Inflammatory macrophage treated with lipopolysaccharide for 1 hour (primary cell): Measurements from ENCODE around the gene PKNOX2.

Experiments used
- DNase-seq, 2 donors: peaks; one replicate each; pipeline ENCODE4 v3.0.0-alpha.2; 2020 to 2022

PKNOX2 gene

GRCh38 chr11:125264100-125265022 is 99.8 kb downstream of the PKNOX2 start:
- DNase-seq, result no peak

- no peak for DNase-seq
These were observed 103.0 kb downstream of the PKNOX2 start for GRCh38 chr11:125267548-125267947.

GRCh38 chr11:125268611-125269010 is 104.1 kb downstream of the PKNOX2 start:
- DNase-seq, result no peak

DNA sequence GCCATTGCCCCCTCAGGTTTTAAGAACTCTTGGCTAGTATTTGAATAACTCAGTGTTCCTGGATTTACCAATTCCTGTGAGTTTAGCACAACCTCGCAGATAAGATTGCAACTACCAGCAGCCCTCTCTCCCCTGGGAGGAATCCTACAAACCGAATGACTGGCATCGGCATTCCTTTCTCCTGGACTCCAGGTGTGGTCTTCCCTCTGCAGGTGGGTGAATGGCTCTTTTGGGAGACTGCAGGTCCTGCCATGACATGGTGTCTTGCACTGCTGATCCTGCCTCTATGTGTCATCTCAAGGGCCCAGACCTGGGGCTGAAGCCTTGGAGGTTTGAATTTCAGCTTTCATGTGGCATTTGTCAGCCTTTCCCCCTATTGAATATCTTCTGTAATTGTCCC is 105.6 kb downstream of the PKNOX2 start:
- no peak for DNase-seq

GRCh38 chr11:125270711-125271110 is 106.2 kb downstream of the PKNOX2 start:
- DNase-seq, result no peak

- DNase-seq, result no peak
These were observed 107.0 kb downstream of the PKNOX2 start for GRCh38 chr11:125271483-125272091.

- DNase-seq, result no peak
These were observed 107.5 kb downstream of the PKNOX2 start for GRCh38 chr11:125272092-125272491.

DNA sequence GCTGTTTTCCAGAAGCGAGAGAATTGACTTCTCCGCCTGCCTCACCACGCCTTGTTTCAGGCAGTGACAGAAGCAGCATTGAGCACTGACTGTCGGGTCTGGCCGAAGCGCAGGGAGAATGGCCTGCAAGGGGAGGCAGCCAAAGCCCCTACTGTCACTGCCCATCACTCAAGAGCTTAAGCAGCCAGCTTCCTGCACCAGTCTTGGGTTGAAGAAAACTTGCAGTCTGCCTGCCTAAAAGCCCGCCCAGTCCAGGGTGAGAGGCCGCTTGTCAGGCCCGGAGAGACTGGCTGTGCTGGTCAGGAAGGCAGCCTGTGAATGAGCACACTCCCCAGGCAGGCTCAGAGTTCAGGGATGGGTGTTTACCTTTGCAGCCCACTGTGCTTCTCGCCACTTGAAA is 108.3 kb downstream of the PKNOX2 start:
- DNase-seq, result no peak

- no peak for DNase-seq
These were observed 109.0 kb downstream of the PKNOX2 start for GRCh38 chr11:125273519-125274000.

DNA sequence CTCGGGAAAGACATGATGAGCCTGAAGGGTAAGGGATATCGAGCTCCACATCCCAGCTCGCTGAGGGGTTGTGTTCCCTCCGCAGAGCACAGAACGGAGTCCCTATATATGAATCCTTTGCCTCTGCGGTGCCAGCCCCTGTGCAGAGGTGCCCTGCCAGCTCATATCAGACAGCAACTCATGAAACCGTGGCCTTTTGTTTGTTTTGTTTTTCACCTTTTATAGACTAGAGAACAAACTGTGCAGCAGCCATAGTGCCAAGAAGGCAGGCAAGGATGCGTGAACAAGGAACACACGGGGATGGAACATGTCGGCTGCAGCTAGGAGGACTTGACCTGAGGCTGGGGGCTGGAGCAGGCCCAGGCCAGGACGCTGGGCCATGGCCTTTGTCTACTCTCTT is 109.8 kb downstream of the PKNOX2 start:
- DNase-seq, result no peak

- no peak for DNase-seq
These were observed 110.2 kb downstream of the PKNOX2 start for GRCh38 chr11:125274774-125275173.

DNA sequence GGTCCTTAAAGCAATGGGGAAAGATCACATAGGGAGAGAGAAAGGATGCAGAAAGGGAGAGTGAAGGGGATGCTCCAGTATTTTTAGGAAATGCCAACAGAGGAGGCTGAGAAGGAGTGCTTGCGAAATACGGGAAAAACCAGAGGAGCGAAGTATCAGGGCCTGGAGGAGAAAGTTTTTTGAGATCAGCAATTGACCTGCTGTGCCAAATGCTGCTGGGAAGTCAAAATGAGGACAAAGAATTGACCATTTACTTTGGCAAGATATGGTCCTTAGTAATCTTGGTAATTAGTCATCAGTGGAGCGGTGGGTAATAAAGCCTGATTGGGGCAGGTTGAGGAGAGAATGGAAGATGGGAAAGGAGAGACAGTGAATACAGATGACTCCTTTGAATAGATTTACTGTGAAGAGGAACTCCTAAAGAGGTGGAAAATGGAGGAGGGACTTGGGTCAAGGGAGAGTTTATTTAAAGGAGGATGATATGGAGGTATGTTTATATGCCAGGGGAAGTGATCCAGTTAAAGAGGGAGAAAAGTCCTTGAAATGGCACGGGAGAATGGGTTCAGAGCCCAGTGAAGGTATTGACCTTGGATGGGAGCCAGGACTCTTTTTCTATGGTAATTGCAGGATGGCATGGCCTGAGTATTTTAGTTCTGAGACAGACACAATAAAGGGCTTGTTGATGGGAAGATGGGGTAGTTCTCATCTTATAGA is 111.5 kb downstream of the PKNOX2 start:
- peak; percentile 6 to 15 for DNase-seq

DNA sequence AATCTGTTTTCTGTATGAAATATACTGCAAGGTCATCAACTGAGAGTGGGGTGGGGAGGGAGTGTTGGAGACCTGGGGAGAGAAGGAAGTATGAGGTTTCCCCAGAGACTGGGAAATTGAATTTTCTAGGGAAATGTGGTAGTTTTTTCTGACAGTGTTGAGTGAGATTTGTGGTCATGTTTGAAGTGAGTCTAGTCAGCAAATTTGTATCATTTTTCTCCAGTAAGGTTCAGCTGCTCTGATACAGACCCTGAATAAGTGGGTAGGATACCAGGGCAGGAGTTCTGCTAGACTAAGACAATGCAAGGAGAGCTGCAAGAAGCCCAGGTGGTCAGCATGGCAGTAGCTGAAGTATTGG is 112.0 kb downstream of the PKNOX2 start:
- DNase-seq, result no peak

GRCh38 chr11:125279676-125280418 is 115.3 kb downstream of the PKNOX2 start:
- no peak for DNase-seq

DNA sequence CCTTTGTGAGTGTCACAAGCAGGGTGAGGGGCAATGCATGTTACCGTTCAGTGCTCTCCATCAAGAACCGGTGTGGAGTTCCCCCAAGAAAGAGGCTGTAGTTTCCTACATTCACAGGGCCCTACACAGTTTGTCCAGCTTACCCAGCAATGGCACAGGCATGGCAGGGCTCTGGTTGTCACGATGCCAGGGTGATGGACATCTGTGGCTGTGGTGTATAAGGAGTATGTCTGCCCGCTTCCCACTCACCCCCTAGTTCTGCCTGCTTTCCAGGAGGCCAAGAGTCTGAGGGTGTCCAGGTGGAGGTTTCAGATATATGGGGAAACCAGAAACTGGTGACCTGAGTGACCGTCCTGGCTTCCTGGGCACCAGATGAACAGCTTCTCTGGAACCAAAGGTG is 116.1 kb downstream of the PKNOX2 start:
- no peak for DNase-seq

DNA sequence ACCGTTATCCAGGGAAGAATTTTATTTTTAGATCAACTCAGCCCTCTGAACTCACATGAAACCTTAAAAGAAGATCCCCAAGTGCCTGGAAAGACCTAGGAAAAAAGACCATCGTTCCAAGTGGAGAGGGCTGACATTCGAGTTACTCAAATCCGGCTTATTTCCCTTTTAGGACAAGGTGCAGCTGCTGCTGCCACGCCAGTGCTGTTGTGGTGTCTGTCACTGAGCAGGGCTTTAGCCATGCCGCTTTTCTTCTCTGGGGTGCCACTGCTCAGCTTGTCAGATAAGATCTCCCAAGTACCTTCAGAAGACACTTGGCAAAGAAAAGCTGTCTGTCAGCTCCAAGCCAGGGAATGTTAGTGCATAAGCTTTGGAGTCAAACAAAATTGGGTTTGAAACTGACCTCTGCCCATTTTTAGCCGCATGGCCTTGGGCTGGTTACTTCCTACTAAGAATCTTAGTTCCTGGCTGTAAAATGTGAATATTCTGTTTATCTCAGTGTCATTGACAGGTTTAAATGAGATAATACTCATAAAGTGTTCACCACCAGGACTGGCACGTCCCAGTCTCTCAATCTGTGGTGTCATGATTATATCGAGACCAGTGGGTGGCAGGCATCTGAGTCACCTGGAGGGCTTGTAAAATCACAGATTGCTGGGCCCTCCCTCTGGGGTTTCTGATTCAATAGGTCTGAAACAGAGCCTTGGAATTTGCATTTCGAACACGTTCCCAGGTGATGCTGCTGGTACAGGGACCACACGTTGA is 117.5 kb downstream of the PKNOX2 start:
- no peak for DNase-seq

- no peak for DNase-seq
These were observed 118.0 kb downstream of the PKNOX2 start for GRCh38 chr11:125282596-125282914.

GRCh38 chr11:125284245-125284850 is 119.8 kb downstream of the PKNOX2 start:
- no peak for DNase-seq

- DNase-seq, result no peak
These were observed 121.3 kb downstream of the PKNOX2 start for GRCh38 chr11:125285844-125286243.

DNA sequence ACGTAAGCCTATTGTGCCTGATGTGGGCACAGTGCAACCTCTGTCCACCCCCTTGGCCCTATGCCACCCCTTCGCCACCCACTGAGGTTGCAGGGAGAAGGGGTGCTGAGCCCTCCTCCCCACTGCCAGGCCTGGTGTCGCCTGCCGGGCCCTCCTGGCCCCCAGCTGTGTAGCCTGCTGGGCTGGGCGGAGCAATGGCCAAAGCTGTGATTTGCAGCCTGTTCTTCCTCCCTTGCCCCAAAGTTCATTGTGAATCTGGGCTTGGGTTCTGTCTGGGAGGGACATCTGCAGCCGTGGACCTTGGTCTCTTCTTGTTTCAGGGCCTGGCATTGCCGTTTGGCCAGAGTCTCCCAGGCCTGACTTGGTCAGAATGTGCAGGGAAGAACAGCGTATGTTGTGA is 121.9 kb downstream of the PKNOX2 start:
- no peak for DNase-seq

GRCh38 chr11:125287491-125288210 is 123.1 kb downstream of the PKNOX2 start:
- DNase-seq, result no peak
